ENCODE results near the gene HRH3.

Gene HRH3

DNA sequence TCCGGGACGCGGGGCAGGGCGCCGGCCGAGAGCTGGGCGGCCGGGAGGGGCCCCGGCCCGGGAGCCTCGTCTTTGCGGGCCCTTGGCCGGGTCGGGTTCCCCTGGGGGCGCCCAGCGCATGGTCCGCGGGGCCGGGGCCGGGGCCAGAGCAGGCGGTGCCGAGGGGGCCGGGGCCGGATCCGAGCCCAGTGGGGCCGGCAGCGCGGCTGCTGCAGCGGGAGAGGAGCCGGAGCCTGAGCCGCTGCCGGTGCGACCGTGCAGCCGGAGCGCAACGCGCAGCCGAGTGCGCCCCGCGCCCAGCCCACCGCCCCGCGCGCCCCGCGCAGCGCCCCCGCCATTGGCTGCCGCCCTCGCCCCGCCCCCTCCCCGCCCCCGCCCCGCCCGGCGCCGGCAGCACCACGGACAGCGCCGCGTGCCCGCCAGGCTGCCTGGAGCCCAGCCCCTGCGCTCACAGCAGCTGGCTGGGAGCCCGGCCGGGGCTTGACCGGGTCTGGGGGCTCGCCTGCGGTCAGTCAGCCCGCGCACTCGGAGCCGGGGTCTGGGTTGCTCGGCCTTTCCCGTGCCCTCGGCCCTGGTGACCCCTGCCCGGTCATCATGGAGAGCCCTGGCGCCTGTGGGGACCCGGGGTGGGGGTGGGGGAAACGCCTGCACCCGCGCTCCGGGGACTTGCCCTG is at the start of gene HRH3:
Gene HRH3 (minus strand): TSS at position 287 of the 674 bp plus-strand sequence. CDS start 308 bp downstream, outside the sequence.
- TF ChIP-seq, protein P1, sequence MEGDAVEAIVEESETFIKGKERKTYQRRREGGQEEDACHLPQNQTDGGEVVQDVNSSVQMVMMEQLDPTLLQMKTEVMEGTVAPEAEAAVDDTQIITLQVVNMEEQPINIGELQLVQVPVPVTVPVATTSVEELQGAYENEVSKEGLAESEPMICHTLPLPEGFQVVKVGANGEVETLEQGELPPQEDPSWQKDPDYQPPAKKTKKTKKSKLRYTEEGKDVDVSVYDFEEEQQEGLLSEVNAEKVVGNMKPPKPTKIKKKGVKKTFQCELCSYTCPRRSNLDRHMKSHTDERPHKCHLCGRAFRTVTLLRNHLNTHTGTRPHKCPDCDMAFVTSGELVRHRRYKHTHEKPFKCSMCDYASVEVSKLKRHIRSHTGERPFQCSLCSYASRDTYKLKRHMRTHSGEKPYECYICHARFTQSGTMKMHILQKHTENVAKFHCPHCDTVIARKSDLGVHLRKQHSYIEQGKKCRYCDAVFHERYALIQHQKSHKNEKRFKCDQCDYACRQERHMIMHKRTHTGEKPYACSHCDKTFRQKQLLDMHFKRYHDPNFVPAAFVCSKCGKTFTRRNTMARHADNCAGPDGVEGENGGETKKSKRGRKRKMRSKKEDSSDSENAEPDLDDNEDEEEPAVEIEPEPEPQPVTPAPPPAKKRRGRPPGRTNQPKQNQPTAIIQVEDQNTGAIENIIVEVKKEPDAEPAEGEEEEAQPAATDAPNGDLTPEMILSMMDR (IDR thresholded peaks at IDR 0.05), result no peak

DNA sequence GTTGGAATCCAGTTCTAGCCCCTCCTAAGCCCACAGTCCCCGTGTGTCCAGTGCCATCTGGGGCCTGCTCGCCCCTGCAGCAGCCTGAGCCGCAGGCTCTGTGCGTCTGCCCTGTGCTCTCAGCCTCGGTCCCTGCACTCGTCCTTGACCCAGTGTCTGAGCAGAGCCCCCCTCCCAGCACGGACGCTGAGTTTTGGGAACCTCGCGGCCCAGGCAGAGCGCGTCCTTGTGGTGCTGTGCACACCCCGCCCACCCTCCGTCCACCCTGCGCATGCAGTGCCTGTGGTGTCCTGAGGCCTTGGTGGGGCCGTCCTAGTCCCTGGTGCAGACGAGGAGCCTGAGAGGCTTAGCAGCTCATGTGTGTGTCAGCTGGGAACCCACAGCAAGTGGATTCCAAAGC is 49.8 kb upstream of the HRH3 start:
- TF ChIP-seq, protein P1 (IDR thresholded peaks at IDR 0.05), result no peak

DNA sequence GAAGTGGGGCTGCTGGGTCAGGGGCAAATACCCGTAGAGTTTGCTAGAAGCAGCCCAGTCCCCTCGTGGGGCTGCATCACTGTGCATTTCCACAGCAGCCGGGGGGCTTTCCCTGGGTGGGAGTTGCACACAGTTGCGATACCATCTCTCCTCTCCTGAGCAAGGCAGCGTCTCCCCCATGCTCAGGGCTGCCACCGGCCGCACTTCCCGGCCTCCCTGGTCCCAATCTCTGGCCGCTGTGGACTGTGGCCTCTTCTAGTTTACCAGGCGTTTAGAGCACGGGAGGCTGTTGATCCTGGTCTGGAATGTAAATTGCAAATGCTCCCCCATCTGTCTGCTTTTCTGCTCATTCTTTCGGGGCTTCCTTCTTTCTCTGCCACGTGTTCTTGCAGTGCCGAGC is 49.3 kb upstream of the HRH3 start:
- TF ChIP-seq, protein P1 (IDR thresholded peaks at IDR 0.05), result no peak

DNA sequence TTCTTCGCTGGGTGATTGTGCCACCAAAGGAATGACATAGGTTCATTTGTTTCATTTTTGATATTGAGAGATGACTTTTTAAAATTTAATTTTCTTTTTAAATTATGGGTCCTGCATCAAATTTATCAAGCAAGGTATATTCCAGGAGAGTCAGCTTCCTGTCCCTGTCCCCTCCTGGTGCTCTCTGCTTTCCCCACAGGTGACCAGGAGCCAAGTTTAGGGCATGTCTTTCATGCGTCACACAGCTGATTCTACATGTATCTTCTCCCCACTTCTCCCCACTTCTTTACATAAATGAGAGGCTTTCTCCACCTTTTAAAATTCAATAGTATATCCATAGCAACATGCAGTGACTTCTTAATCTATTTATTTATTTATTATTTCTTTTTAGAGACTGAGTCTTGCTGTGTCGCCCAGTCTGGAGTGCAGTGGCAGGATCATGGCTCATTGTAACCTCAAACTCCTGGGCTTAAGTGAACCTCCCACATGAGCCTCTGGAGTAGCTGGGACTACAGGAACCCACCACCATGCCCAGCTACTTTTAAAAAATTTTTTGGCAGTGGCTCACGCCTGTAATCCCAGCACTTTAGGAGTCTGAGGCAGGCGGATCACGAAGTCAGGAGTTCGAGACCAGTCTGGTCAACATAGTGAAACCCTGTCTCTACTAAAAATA is 48.3 kb upstream of the HRH3 start:
- TF ChIP-seq, protein P1 (IDR thresholded peaks at IDR 0.05), result no peak

DNA sequence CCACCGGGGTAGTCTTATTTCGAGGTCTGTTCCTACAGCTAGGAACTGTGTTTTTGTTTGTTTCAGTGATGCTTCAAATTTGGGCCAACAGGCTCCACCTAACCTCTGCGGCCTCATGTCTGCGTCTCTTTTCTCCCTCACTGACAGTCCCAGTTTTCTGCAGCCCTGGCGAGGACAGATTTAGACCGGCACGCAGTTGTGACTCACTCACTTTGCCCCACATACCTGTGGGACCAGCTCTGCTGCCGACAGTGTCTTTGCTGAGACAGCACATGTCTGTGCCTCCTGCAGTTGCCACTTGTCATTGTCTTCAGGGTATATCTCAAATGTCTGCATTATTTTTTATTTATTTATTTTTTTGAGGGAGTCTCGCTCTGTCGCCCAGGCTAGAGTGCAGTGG is 47.5 kb upstream of the HRH3 start:
- TF ChIP-seq, protein P1 (IDR thresholded peaks at IDR 0.05), result no peak

DNA sequence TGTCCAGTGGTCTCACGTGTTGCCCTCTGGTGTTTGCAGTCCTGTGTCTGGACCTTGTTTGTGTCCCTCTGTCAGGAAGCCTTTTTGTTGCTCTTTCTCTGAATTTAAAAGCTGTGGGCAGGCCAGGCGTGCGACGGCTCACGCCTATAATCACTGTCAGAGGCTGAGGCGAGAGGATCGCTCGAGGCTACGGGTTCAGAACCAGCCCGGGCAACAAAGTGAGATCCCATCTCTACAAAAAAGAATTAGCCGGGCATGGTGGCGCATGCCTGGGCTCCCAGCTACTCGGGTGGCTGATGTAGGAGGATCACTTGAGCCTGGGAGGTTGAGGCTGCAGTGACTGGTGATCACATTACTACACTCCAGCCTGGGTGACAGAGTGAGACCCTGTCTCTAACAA is 46.8 kb upstream of the HRH3 start:
- TF ChIP-seq, protein P1 (IDR thresholded peaks at IDR 0.05), result no peak

DNA sequence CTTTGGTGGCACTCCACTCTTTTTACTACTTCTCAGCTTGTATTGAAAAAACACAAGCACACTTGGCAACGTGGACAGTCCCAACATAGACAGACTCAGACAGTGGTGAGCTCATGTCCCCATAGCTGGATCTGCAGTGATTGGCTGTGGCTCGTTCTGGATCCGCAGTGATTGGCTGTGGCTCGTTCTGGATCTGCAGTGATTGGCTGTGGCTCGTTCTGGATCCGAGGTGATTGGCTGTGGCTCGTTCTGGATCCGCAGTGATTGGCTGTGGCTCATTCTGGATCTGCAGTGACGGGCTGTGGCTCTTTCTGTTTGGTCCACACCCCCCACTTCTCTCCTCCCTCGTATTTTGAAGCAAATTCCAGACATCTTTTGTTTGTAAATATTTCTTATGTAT is 46.3 kb upstream of the HRH3 start:
- TF ChIP-seq, protein P1 (IDR thresholded peaks at IDR 0.05), result no peak

Data from LNCAP (cell line).